GM18511 (cell line): Measurements from ENCODE around the gene TOR2A.
A peak's percentile ranks its signal among the peaks of the same experiment; 100 is the strongest.

Experiments
- ATAC-seq: cut with Tn5 transposase; IDR thresholded peaks from one replicate; pipeline ENCODE4 v1.9.1; 2021; ENCODE audit warnings: mild to moderate bottlenecking, moderate library complexity; ENCODE audit not compliant: unreplicated experiment

Gene TOR2A

DNA sequence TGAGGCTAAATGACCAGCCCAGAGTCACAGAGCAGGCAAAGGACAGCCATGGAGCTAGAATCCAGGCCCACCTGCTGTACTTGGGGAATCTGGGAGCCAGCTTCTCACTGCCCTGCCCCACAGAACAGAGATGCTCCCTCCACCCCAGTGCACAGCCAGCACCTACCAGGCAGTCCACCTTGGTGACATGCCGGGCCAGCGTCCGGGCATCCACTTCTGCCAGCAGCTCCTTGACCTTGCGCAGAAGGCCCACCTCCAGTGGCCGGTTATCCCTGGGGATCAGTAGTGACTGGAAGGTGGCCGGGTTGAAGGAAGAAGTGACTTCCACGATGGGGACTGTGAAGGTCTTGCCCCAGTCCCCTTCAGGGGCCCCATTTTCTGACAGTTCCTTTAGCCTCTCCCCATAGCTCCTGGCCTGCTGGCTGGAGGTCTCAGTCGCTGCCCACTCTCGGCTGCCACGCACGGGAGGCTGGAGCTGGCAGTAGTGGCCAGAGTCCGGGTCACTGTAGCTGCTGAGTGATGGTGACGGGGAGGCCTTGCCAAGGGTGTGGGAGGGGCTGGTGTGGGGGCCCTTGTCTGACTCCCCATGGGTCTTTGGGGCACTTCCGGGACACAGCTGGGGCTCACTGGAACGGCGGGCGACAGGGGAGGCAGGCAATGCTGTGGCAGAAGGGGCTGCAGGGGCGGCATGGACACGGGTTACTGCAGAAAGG lies 9.5 kb upstream of the TOR2A start:
- no peak for ATAC-seq

DNA sequence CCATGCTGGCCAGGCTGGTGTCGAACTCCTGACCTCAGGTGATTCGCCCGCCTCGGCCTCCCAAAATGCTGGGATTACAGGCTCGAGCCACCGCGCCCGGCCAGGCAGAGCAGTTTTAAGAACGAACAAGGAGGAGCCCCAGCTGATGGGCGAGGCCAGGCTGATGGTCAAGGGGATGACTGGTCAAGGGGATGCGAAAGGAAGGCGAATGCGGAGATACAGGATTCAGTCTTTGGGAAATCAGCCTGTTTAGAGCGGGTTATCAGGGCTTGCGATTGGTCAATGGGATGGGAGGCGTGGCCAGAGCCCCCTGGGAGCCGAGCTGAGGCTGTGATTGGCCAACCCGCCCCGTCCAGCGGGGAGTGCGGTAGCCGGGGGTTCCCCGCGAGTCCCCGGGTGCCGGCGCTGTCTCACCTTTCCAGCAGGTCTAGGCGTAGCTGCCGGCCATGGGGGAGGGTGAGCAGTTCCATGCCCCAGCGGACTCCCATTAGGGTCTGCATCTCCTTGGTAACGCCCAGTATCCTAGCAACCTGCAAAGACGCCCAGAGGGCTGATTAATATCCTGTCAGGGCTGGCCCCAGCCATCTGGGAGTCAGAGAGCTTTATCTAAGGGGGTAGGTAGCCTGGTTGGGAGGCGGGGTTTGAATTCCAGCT lies 7.5 kb upstream of the TOR2A start:
- ATAC-seq: no peak

DNA sequence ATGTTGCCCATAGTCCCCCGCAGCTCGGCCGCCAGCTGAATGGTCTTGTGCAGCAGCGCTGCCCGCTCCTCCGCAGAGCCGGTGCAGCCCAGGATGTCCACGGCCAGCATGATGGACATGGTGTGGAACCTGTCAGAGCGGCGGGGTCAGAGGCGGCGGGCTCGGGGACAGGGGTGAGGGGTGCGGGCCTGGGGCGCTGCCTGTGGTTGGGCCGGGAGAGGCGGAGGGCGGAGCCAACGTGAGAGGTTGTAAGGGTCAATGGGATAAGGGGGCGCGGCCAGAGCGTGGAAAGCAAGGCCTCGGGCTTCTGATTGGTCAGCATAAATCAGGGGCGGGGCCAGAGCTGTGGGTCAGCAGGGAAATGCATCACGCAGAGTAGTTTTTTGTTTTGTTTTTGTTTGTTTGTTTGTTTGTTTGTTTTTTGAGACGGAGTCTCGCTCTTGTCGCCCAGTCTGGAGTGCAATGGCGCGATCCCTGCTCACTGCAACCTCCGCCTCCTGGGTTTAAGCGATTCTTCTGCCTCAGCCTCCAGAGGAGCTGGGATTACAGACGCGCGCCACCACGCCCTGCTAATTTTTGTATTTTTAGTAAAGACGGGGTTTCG lies 6.8 kb upstream of the TOR2A start:
- no peak for ATAC-seq

DNA sequence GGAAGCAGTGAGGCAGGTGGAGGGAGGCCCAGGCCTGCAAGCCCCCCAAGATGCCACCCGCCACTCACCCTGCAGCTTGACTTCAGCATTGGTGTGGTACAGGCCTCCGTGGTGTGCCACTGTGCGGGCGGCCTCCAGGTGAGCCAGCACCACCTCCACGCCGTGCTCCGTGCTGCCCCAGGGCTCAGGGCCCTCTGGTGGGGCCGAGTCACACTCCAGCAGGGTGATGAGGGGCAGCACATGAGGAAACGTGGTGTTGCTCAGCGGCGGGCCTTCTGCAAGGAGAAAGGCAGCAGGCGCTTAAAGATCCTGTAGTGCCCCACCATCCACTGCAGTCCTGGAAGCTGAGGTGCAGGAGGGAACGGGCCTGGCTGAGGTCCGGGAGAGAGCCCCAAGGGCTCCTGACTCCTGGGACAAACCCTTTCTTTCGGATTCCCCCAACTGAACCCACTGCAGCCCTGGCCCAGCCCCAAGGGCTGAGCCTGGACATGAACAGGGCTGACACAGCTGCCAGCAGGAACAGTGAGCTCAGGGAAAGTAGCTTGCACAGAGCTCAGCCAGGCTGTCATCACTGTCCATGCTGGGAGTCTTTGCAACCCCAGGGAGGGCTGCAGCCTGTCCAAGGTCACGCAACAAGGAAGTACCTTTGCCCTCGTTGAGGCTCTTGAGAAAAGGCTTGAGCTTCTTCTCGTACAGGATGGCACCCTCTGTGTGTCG lies 4.7 kb upstream of the TOR2A start:
- no peak for ATAC-seq

- ATAC-seq: no peak
These were observed 3.6 kb upstream of the TOR2A start for GRCh38 chr9:127738666-127739065.

DNA sequence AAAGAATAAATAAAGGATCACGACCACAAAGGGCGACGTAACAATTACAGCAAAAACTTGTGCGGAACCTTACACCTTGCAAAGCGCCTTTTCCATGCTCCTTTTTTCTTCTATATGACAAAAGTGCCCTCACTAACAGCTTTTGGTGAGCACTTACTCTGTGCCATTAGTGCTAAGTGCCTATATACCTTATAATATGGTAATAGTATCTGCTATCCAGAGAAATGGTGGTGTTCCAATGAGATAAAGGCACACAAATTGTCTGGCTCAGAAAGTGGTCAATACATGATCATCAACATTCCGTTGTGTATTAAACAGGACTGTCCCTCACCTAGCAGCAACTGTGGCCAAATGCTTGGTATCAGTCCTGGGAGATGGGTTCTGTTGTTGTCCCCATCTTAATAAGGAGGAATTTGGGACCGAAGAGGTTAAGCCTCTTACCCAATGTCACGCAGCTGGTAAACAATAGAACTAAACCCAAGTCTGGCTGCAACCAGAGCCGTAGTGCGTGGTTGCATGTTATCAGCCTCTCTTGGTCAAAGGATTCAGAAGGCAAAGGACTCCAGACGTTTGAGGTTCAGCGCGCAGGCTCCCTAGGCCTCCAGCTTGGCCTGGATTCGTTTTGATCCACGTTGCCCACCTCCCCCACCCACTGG lies 564 bp upstream of the TOR2A start:
- ATAC-seq: peak; percentile 14

DNA sequence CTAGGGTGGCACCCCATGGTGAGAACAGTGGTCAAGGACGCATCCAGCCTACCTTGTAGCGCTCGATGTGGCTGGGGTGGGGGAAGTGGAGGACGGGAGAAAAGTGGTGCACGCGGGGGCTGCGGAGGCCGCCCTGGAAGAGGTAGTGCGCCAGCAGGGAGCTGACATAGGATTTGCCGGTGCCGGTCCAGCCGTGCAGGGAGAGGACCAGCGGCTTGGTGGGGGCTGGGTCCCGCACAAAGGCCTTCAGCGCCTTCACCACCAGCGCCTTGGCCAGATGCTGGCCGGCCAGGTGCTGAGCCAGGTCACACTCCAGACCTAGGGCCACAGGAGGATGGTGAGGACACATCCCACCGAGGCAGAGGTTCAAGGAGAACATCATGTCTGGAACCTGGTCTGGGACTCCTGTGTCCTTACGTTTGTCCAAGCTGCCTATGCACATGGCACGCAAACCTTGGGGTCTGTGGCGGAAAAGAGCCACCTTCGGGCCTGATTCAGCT lies 797 bp downstream of the TOR2A start:
- ATAC-seq: no peak

DNA sequence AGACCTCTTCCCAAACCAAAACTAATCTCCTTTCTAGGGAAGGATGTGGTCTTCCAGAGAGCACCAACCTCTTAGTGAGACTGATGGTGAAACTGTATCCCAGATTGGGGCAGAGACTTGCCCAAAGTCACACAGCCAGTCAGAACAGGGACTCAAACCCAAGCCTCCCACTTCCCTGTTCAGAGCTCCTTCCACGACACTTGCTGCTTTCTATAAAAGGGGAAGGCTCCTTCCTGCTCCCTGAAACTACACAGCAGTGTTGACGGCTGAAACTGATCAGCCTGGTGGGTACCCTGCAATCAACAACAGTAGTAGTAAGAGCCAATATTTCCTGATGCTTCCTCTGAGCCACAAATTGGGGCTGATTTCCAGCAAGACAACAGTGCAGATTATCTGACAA lies 1.5 kb downstream of the TOR2A start:
- no peak for ATAC-seq

DNA sequence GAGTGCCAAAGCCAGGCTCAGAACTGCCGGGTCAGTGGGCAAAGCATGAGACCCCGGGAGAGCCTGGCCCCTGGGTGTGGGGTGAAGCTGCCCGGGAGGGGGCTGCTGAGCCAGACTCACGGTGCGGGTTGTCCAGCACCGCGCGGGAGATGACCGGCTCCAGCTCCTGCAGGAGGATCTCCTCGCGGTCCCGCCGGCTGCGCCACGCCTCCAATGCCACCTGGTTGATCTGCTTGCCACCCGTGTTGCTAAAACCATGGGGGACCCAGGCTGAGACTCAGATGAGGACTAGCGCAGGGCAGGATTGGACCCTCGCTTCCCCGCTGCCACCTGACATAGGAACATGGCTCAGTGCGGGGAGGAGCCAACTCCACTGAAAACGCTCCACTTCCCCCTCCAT lies 2.6 kb downstream of the TOR2A start:
- no peak for ATAC-seq

- ATAC-seq: no peak
These were observed 3.2 kb downstream of the TOR2A start for GRCh38 chr9:127731938-127732337.

- ATAC-seq: no peak
These were observed 4.2 kb downstream of the TOR2A start for GRCh38 chr9:127730799-127731410.

- ATAC-seq: no peak
These were observed 4.8 kb downstream of the TOR2A start for GRCh38 chr9:127730262-127730661.

- ATAC-seq: no peak
These were observed 5.4 kb downstream of the TOR2A start for GRCh38 chr9:127729522-127730256.

DNA sequence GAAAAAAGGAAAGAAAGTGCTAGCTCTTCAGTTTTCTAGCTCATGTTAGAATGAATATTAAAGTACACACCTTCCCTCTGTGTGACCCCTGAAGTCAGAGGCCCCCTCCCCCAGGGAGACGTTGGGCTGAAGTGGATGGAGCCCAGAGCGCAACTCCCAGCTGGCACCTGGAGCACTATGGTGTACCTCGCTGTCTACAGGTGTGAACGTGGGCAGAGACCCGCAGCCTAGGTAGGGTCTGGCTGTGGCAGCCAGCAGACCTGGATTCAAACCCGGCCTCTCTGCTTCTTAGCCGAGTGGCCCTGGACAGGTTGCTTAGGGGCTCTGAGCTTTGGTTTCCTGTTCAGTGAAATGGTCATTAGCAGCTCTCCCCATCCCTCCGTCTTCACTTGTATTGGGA lies 6.3 kb downstream of the TOR2A start:
- no peak for ATAC-seq

DNA sequence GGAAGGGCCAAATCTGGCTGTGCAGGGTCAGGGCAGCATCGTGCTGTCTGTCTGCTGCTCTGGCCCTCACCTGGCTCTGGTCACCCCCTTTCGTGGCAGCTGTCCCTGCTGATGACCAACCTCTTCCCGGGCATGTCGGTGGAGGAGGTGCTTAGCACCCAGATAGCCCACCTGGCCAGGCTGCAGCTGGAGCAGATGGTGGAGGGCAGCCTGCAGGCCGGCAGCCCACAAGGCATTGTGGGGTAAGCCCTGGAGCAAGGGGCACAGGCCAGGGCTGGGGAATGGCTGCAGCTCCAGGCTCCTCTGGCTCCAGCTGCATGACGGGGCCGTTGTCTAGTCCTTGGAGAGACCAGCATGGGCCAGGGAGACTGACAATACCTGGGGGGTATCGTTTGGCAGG lies 8.2 kb downstream of the TOR2A start:
- no peak for ATAC-seq

GRCh38 chr9:127724012-127724411 lies 11.1 kb downstream of the TOR2A start:
- no peak for ATAC-seq

GRCh38 chr9:127723444-127723843 lies 11.7 kb downstream of the TOR2A start:
- ATAC-seq: no peak

GRCh38 chr9:127723013-127723412 lies 12.1 kb downstream of the TOR2A start:
- ATAC-seq: no peak

DNA sequence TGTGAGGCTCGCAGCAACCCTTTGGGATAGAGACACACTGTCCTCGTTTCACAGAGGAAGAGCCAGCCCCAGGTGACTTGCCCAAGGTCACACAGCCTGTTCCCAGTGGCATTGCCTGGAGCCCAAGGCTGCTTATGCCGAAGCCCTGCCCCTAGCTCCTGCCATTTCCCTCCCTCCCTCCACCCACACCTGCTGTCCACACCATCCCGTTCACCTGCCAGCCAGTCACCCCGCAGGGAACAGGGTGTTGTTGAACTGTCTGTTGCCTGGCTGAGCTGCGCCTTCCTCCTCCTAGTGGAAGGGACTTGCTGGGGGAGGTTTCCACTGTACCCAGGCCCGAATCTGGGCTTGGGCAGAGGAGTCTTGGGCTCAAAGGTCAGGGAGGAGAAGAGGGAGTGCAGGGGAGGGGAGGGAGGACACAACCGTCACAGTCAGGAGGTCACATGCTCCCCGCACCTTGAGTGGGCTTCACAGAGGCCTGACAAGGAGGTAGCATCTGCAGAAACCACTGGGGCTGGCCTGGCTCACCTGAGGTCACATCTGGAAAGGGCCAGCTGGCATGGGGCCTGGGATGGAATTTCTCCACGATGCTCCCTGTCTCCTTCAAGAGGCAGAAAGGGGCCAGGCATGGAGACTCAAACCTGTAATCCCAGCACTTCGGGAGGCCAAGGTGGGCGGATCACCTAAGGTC lies 12.9 kb downstream of the TOR2A start:
- ATAC-seq: no peak
